Measurements from ENCODE around the gene TMEM129.
A peak's percentile ranks its signal among the peaks of the same experiment; 100 is the strongest.

Gene TMEM129, protein sequence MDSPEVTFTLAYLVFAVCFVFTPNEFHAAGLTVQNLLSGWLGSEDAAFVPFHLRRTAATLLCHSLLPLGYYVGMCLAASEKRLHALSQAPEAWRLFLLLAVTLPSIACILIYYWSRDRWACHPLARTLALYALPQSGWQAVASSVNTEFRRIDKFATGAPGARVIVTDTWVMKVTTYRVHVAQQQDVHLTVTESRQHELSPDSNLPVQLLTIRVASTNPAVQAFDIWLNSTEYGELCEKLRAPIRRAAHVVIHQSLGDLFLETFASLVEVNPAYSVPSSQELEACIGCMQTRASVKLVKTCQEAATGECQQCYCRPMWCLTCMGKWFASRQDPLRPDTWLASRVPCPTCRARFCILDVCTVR

DNA sequence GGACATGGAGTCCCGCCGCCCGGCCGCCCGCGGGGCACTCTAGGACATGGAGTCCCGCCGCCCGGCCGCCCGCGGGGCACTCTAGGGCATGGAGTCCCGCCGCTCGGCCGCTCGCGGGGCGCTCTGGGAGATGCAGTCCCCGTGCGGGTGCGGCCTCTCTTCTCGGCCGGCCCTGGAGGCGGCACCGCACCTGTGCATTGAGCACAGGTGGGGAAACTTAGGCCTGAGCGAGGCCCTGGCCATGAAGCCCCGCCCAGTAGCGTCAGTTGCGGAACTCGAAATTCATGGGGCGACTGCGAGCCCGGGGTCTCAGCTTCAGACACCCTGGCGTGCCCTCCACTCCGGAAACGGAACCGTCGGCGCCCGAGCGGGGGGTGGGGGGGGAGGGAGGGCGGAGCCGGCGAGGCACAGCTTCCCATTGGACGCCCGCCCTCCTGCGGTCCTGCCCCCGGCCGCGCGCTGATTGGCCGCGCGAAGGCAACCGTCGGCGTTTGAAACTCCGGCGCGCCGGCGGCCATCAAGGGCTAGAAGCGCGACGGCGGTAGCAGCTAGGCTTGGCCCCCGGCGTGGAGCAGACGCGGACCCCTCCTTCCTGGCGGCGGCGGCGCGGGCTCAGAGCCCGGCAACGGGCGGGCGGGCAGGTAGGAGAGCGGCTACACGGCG lies at the start of gene TMEM129, which contains the start of gene TACC3:
Gene TMEM129 (minus strand): TSS at position 321 of the 663 bp plus-strand sequence. CDS start 486 bp downstream, outside the sequence.
Gene TACC3 (plus strand): TSS at position 519 of the 663 bp plus-strand sequence. CDS start 1,901 bp downstream, outside the sequence.
- peak; percentile 98 for DNase-seq

DNA sequence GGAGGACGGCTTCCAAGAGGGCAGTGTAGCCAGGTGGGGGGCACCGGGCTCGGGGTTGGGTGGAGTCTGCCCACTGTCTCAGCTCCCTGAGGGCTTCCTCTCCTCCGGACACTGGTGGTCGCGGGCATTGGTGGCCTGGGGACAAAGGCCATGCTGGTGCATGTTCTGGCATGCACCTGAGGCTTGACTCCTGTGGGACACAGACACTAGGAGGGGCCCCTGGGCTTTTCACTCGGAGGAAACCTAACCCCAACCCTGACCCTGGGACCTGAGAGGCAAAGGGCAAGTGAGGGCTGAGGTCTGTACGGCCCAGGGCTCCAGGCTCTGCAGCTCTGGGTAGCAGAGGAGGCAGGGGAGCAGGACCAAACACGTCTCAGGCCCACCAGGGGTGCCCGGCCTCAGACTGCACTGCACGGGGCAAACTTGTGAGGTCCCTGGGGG lies 49.7 kb upstream of the TMEM129 start:
- DNase-seq: no peak

DNA sequence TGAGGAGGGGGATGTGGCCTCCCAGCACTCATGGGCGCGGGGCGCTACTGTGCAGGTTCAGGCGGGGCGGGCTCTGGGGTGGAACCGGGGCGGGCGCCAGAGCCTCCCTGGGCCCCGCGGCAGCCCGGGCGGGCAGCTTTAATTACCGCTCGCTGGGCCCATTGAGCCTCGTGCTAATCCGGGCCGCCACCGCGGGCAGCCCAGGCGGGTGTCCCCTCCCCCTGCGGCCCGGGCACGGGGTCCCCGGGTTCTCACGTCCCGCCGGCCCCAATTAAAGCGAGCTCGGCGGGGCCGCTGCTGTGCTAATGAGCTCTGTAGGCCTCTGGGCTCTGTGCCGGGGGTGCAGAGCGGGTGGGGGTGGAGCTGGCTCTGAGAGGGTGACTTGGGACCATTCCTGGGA lies 49.1 kb upstream of the TMEM129 start:
- DNase-seq: no peak

DNA sequence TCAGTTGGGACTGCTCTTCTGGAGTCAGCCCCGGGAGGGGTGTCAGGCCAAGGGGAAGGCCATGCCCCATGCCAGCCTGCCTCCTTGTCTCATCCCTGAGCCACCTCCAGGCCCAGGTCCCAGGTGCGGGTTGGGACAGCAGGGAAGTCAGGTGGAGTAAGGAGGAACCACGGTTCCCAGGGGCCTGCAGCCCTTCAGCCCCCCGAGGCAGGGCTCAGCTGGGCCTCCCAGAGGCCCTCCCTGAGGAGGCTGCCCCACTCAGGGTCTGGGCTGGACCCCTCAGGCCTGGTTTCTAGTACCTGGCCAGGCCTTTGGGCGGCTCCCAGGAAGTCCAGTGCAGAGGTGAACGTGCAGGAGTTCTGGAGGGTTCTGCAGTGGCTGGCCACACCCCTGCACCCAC lies 48.6 kb upstream of the TMEM129 start:
- DNase-seq: no peak

DNA sequence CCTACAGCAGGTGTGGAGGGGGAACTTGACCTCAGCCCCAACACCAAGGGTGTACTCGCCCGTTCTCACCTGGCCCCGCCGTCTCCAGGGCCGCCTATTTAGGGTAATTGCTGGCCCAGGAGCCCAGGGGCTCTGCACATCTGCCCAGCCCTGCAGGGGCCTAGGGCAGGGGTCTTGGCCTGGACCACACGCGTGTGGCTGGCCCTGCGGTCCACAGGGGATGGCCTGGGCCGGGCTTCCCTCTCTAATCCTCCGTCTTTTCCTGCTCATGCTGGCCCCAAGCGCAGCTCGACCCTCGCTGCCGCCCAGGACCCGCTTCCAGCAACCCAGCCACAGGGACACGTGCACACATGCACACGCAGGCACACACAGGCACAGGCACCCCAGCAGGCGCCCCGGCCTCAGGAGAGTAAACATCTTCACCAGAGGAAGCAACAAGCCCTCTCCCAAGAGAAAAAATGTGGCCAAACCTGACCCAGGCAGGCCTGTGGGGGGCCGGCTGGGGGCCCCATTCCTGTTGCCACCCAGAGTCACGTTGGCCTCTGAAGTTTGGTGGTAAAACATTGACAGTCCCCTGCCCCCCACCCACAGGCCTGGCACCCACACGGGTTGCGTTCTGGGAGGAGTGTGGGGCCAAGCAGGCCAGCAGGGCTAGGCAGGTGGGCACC lies 47.4 kb upstream of the TMEM129 start:
- DNase-seq: no peak

DNA sequence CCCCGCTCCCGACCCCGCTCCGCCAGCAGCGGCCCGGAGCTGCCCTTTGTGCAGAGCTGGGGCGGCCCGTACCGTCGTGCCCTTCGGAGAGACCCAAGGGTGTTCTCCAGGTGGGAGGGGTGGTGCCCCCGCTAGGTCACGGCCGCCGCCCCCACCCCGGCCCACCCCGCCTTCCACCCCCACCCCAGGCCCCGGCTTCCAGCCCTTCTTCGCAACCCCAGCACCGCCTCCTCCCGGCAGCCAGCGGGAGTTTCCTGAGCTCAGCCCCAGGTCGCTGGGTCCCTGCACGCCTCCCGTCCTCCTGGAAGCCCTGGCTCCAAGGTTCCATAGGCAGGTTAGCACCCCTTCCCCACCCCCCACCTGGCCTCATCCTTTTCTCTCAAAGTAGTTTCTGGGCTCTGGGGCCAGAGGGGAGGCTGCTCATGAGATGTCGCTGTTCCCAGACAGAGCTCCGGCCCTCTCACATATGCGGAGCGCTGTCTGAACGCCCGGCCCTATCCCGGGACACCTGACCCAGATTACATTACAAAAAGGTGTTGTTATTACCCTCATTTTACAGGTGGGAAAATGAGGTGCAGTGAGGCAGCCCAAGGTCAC lies 46.7 kb upstream of the TMEM129 start:
- no peak for DNase-seq

DNA sequence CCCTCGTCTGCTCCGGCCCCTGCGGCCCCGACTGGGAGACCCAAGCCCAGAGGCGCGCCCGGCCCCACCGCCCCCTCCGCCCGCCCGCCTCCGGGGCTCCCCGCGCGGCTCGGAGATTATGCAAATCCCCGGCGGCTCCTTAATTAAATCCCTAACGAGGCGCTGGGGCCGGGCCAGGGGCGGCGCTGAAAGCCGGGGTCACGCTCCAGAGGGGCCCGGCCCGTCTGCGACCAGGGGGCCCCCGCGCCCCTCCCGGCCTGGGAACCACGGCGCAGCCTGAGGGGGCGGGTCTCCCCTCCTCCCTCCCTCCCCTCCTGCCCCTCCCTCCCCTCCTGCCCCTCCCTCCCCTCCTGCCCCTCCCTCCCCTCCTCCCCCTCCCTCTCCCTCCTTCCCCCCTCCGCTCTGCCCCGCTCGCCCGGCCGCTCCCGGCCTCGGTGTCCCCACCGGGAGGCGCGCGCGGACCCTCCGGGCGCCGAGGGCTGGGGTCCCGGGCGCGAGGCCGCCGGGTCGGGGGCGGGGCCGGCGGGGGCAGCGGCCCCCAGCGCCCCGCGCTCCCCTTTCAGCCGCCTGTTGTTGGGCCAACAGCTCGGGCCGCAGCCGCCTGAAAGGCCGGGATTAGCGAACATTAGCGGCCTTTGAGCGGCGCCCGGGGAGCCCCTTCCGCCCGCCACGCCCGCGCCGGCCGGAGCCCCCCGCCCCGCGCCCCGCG lies 46.1 kb upstream of the TMEM129 start:
- peak; percentile 16 for DNase-seq

DNA sequence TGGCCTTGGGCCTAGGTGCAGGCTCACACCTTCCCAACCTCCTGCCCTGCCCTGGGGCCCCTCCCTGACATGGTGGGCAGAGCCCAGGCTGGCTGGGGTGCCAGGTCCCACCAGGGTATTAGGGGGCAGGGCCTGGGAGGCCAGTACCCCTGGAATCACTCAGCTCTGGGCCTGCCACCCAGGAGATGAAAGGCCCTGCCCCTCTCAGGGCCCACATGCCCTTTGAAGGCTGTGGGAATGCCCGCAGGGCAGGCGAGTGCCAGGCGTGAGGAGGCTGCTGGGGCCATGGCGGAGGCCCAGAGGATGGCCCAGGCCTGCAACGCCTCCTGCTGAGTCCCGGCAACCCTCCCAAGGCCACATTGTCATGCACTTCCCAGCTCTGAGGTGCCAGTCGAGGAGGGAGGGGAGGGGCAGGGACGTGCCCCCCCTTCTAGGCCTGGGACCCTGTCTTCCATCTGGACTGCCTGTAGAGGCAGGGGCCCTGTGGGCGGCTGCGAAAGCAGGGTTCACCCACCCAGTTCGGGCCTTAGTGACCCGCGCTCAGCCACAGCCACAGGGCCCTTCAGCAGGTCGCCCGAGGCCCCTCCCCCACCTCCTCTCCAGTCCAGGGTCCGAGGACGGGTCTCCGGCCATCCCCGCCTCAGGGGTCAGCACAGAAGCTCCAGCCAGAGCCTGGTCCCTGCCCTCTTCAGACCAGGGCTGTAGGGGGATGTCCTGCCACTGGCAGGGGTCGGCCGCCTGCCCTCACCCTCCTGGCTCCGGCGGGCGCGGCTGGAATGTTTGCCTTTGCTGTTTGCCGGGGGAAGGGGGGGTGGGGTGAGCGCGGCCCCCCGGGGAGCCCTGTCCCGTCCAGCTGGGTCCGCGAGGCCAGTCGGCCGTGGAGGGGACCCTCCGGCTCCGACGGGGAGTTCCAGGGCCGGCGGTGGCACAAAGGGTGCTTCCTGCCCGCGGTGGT lies 45.3 kb upstream of the TMEM129 start:
- no peak for DNase-seq

DNA sequence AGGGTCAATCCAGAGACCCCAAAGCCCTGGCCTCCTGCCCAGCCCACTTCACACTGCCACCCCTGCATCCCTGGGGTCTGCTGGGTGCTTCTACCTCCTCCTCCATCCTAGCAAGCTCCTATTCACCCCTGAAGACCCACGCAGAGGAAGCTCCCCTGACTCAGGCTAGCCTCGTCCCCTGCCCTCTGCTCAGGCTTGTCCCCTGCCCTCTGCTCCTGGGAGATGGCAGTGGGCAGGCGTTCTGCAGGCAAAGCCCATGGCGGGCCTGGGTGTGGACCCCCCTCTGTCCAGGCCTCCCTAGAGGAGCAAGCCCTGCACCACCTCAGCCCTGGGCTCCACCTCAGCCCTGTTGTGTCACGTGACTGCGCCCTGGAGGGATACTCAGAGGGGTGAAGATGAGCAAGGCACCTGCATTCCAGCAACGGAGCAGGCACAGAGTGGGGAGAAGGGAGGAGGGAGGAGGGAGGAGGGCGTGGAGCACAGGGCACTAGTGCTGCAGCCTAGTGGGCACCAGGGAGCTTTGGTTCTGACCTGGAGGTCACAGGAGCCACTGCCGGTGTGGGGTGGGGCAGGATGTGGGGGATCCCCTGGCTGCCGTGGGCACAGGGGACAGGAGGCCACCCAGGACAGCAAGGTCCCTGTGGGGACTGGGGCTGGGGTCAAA lies 44.4 kb upstream of the TMEM129 start:
- DNase-seq: no peak

DNA sequence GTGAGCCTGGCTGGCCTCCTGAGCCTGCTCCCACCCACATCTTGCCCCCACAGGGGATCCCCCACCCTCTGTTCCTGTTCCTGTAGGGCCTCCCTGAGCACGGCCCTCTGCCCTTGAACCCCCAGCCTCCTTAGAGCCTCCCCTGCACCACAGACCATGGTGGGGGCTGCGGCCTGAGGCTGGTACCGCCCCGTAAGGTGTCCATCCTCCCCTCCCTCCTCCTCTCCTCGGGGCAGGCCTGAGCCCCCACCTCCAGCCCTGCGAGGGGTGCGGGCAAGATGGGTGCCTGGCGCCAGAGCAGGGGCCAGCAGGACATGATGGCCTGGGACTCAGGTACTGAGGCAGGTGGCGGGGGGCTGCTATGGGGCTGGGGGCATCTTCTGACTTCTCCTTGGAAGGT lies 43.5 kb upstream of the TMEM129 start:
- no peak for DNase-seq

DNA sequence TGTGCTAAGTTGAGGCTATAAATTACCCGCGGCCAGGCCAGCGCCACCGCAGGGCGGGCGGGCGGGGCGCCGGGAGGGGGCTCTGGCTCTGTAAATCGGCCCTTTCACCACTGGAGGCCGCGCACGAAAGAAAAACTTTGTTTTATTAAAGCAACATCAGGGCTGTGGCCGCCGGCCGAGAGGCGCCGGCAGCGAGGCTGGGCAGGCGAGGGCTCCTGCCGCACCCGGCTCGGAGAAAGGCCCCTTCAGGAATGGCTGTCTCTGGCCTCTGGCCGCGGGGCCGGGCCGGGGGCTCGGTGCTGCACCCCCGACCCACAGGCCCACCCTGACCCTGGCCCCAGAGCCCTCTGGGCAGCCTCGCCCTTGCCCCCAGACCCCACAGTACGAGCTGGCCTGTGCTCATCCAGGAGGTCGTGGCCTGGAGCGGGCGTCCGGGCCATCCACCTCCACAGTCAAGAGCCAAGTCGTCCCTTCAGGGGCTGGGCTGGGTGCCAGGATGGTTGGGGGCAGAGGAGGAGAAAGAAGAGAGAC lies 42.5 kb upstream of the TMEM129 start:
- no peak for DNase-seq

DNA sequence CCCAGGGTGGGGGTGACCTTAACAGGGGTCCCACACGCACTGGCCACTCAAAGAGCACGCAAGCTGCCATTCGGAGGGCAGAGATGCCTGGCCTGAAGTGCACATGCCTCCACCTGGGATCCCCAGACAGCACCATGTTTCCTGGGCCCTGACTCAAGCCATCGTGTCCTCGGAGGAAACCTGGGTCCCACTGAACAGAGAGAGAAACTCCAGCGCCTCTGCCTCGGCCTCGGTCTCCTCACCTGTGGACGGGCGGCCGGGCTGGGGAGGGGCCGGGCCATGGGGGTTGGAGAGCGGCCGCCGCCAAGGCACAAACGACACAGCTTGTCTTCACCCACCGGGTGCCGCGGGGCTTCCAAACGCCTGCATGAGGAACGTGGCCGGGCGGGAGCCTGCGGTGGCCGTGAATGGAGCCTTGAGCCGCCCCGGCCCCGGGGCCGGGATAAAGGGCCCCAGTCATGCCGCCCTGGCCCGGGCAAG lies 42.0 kb upstream of the TMEM129 start:
- no peak for DNase-seq

DNA sequence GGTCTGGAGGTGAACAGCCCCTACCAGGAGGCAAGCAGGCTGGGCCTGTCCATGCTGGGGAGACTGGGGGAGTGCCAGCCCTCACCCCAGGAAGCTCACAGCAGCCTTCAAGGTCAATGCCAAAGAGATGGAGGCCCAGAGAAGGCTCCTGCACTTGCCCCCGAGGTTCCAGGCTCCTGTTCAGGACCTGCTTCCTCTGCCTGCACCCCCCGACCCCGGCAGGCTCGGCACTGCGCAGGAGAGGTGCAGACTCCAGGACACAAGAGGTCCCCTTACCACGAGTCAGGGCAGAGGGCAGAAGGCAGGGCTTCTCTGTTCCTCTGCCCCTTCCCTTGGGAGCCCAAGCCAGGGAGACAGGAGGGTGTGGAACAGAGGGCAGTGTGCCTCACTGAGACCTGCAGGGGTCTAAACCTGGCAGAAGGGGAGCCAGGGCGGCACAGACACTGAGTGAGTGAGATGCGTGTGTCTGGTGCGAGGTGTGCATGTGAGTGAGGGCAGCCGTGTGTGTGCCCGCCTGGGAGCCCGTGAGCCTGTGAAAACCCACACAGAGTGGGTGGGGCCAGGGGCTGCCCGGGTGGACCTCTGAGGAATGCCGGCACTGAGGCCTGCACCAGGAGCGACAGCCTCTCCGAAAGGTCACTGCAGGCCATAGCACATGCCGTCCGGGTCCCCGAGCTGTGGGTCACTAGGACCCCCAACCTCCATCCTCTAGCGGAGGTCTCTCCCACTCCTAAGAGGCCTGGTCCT lies 41.3 kb upstream of the TMEM129 start:
- no peak for DNase-seq

DNA sequence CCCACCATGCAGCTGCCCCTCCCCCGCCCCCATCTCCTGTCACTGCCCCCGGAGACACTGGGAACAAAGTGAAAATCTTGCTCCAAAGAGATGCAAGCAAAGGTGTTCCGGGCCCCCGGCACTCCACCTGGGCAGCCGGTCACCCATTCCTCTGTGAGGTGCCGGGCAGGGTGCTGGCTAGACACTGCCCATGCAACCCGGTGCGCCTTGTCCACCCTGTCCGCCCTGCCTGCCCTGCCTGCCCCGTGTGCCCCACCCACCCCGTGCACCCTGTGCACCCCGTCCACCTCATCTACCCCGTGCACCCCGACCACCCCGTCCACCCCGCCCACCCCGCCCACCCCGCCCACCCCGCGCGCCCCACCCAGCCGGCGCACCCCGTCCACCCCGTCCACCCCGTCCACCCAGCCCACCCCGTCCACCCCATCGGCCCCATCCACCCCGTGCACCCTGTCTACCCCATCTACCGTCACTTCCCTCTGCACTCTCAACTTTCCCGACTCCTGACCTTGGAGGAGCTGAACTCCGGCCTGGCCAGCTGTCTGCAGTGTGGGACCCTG lies 40.1 kb upstream of the TMEM129 start:
- DNase-seq: no peak

DNA sequence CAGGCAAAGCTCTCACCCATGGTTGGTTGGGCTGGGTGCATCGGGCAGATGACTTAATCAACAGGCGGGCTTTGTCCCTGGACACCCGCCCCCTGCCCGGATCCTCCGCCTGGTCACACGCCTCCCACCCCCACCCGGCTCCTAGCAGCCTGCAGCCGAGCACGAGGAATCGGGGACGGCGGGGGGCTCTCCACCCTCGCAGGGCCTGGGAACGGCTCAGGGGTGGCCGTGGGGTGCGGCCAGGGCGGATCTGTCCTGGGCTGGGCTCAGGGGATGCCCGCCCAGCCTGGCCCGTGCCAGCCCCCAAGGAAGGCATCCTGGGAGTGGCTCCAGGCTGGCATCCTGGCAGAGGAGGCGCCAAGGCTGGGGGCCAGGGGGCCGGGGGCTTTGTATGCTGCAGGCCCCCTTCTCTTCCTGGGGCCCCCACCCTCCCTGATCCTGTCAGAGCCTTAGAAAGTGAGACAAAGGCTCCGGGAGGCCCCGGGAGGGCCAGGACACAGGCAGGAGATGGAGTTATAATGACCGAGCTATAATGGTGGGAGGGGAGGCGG lies 39.5 kb upstream of the TMEM129 start:
- no peak for DNase-seq

DNA sequence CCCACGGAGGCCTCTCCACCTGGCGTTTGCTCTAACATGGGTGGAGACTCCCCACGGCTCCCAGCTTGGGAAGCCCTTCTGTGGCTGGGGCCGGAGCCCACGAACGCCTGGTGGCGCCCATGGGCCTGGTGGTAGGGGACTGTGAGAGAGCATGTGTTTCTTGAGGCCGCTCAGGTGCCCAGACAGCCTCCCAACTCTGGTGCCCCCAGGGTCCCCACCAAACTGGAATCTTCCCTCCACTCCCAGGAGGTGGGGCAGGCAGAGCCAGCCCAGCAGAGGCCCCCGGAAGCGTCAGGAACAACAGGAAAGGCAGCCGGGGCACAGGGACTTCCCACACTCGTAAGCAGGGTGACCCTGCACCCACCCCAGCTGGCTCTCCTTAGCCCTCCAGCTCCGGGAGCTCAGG lies 38.7 kb upstream of the TMEM129 start:
- no peak for DNase-seq

DNA sequence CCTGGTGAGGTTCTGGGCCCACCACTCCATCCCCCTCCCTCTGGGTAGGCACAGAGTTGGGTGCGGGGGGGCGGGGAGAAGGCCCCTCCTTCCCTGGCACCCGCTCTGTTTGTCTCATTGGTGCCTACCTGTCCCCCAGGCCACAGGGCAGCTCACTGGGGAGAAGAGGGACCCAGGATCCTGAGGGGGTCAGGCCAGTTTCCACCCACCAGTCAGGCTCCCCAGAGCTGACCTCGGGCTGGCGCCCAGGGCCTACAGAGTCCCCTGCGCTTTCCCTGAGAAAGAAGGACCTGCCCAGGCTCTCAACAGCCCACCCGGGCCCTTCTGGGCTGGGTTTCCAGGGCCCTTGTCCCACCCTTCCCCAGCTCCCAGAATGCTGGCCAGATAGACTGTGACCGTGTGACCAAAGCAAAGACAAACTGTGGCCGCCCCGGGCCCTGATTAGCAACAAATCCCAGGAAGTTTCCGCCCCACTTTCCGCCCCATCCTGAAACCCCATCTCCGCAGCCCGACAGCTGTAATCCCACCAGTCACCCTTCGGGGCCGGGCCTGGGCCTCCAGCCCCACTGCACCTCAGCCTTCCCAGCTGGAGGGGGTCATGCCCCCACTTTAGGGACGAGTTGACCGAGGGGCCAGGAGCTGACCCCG lies 38.2 kb upstream of the TMEM129 start:
- DNase-seq: no peak

DNA sequence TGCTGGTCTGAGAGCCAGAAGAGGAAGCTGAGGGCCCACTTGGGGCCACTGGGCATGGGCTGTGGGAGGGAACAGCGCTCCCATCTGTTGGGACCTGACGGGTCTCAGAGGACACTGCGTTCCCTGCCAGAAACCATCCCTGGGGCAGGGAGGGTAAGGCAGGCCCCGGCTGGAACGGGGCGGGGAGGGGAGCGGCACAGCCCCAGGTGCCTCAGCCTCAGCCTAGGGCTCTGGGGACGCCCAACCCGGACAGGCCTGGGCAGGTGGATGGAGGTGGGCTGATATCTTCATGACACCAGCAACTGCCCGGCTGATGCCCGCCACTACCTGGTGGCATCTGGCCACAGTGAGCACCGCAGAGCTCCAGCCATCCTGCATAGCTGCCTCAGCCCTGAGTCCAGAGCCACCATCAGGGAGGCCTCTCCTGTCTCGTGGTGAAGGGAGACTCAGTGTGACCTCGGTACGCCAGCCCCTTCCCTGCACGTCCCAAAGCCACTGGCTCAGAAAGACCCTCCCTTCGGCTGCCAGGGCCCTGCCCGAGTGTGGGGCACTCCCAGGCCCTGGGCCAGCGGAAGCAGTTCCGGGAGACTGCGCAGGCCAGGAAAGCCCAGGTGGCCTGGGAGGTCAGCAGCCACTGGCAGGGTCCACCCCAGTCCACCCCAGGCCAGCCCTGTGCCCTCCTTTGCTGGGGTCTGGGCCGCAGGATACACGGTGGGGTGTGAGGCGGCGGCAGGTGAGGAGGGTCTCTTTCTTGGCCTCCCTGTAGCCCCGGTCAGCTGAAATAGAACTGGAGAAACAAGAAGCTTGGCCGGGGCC lies 37.4 kb upstream of the TMEM129 start:
- no peak for DNase-seq
